GM19397 (cell line): ENCODE results near the gene RPL39L.

ENCODE experiments used
- ATAC-seq: cut with Tn5 transposase; IDR thresholded peaks from one replicate; pipeline ENCODE4 v1.9.1; 2021; ENCODE audit warnings: mild to moderate bottlenecking, moderate library complexity; ENCODE audit not compliant: unreplicated experiment

The RPL39L gene

DNA sequence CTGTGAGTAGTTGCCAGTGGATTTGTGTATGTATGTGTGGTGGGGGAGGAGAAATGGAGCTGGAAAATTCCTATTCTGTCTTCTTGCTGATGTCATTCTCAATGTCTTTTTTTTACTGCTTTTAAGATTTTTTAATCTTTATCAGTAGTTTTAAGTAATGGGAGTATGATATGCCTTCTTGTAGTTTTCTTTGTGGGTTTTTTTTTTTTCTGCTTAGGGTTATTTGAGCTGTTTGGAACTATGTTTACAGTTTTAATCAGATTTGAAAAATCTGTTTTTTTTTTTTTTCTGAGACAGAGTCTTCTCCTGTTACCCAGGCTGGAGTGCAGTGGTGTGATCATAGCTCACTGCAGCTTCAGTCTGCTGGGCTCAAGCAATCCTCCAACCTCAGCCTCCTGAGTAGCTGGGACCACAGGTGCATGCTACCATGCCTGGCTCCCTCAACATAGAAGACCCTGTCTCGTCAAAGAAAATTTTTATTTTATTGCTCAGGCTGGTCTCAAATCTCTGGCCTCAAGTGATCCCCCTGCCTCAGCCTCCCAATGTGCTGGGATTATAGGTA, 37.1 kb downstream of the RPL39L start:
- no peak for ATAC-seq

- ATAC-seq = no peak
Measured at GRCh38 chr3:187101184-187102072, 37.9 kb downstream of the RPL39L start.

DNA sequence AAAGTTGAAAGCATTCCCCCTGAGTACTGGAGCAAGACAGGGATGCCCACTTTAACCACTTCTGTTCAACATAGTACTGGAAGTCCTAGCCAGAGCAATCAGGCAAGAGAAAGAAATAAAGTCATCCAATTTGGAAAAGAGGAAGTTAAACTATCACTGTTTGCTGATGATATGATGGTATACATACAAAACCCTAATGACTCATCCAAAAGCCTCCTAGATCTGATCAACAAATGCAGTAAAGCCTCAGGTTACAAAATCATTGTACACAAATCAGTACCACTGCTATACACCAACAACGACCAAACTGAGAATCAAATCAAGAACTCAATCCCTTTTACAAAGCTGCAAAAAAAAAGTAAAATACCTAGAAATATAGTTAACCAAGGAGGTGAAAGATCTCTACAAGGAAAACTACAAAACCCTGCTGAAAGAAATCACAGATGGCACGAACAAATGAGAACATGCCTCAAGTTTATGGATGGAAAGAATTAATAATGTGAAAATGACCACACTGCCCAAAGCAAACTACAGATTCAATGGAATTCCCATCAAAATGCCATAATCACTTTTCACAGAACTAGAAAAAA, 40.3 kb downstream of the RPL39L start:
- no peak for ATAC-seq

DNA sequence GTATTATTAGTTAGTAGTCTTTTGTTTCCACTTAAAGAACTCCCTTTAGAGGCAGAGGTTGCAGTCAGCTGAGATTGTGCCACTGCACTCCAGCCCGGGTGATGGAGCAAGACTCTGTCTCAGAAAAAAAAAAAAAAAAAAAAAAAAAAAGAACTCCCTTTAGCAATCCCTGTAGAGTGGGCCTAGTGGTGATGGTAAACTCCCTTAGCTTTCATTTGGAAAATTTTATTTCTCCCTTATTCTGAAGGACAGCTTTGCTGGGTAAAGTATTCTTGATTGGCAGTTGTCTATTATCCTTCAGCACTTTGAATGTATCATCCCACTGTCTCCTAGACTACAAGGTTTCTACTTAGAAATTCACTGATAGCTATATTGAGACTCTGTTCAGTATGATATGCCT, 46.0 kb downstream of the RPL39L start:
- ATAC-seq = no peak

DNA sequence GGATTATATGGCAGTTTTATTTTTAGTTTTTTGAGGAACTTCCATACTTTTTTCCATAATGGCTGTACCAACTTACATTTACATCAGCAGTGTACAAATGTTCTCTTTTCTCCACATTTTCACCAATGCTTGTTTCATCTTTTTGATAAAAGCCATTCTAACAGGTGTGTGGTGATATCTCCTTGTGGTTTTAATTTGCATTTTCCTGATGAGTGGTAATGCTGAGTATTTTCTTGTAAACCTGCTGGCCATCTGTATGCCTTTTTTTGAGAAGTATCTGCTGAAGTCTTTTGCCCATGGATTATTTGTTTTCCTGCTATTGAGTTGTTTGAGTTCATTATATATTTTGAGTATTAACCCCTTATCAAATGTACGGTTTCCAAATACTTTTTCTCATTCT, 50.6 kb downstream of the RPL39L start:
- ATAC-seq = no peak

GRCh38 chr3:187086831-187087230, 52.5 kb downstream of the RPL39L start:
- ATAC-seq = no peak

DNA sequence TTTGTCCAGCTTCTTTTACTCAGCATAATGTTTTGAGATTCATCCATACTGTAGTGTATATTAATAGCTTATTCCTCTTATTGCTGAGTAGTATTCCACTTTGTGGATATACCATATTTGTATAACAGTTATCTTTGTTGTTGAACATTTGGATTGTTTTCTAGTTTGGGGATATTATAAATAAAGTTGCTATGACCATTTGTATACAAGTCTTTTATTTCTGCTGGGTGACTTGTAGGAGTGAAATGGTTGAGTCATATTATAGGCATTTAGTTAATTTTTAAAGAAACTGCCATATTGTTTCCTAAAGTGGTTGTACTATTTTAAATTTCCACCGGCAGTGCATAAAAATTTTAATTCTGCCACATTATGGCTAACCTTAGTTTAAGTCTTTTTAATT, 53.4 kb downstream of the RPL39L start:
- no peak for ATAC-seq

GRCh38 chr3:187085021-187085666, 54.2 kb downstream of the RPL39L start:
- ATAC-seq = no peak

DNA sequence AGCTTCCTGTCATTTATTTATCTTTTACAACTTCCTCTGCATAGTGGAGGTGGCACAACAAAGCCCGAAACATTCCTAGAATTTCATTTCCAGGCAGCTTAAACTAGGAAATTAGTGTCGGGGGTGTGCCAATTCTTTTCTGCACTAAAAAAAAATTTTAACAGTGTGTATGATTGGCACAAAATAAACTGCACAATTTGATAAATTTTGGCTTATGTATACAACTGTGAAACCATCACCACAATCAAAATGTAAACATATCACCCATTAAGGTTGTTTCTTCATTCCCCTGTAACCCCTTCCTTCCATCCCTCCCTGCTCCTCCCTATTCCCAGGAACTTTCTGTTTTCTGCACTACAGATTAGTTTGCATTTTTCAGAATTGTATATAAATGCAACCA, 54.7 kb downstream of the RPL39L start:
- ATAC-seq = no peak

- ATAC-seq = no peak
Measured at GRCh38 chr3:187084126-187084525, 55.2 kb downstream of the RPL39L start.

GRCh38 chr3:187082758-187083375, 56.4 kb downstream of the RPL39L start:
- no peak for ATAC-seq

DNA sequence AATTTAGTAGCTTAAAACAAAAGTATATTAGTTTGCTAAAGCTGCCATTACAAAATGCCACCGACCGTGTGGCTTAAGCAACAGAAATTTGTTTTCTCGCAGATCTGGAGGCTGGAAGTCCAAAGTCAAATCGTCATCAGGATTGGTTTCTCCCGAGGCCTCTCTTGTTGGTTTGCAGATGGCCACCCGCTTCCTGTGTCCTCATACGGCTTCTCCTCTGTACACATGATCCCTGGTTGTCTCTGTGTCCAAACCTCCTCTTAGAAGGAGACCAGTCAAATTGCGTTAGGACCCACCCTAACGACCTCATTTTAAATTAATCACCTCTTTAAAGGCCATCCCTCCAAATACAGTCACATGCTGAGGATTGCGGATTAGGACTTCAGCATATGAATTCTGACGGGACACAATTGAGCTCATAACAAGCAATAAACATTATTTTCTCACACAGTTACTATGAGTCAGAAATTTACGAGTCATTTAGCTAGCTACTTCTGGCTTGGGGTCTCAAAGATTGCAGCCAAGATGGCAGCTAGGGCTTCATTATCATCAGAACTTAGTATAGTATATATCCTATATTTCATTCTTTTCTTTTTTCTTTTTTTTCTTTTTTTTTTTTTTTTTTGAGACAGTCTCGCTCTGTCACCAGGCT, 58.4 kb downstream of the RPL39L start:
- no peak for ATAC-seq

DNA sequence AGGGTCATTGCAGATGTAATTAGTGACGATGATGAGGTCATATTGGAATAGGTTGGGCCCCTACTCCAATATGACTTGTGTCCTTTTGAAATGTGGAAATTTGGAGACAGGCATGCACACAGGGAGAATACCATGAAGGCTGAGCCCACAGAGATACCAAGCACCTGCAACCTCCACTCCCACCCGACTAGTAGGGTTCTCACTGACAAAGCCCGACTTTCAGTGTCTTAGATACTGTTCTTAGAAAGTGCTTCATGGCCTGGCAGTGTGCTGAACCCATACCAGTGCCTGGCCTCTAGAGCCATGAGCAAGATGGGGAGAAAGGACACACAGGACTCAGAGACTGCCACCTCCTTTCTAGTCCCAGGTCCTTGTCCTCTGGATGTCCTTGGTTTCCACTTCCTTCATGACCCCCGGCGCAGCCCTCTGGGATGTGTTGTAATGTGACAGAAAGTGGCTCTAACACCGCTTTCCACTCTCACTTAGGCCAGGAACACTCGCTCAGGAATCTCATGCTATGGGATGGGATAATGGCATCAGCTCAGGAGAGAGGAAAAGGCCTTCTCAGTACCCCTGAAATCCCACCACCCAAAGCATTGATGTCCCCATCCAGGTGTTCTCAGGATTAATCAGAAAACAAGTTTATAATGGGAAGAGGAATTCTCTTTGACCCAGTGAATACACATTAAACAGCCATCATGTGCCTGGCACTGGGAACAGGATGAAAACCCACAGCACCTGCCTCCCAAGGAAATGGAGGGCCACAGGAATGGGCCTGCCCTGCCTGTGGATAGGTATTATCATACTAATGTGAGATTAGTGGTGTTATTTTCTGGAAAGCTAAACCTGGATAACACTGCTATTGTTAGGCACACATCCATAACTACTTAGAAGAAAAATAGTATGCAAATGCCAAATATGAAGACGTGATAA, 59.9 kb downstream of the RPL39L start:
- ATAC-seq = no peak

DNA sequence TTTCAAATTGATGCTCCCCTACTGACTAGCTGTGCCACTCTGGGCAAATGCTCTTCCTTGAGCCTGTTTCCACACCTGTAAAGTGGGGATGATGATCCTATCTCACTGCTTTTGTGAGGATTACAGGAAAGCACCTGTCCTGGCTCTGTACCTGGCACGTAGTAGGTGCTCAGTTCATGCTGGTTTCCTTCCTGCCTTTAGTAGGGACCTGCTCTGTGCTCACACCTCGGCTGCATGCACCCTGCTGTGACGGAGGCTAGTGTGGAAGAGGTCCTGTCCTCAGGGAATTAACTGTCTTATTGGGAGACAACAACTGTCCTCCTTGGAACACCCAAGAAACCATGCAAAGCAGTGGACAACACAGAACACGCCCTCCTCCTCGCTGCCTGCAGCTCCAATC, 61.8 kb downstream of the RPL39L start:
- ATAC-seq = no peak

DNA sequence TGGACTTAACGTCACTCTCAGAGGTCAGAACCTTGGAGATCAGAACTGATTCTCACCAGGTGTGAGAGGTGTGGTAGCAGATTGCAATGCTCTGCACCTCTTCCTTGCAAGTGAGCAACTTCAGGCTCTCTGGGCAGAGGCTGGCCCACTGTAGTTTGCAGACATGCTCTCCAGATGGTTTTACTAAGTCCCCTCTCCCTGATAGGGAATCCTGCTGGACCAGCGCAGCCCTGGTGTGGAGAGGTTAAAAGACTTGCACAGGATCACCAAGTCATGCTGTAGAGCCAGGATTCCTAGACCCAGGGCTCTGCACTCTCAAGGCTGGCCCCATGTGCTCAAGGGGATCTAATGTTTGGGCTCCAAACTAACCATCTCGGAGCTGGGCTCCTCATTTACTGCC, 62.2 kb downstream of the RPL39L start:
- ATAC-seq = no peak

- no peak for ATAC-seq
Measured at GRCh38 chr3:187076297-187076696, 63.0 kb downstream of the RPL39L start.

DNA sequence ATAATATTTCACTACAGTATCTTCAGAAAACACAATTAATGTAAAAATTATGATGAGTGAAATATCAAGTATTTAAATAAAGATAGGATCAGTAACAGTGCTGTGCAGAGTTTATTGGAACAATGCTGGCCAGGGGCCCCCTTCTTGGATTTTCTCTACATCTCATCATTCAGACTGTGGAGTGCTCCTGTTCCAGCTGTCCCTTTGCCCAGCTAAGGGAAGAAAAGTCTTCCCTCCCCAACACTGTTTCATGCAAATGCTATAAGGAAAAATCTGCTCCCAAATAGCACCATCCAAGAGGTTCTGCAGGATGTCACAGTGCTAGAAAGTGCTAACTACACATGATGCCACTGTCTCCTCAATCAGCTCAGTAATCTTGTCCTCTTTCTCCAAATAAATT, 64.5 kb downstream of the RPL39L start:
- ATAC-seq = no peak

DNA sequence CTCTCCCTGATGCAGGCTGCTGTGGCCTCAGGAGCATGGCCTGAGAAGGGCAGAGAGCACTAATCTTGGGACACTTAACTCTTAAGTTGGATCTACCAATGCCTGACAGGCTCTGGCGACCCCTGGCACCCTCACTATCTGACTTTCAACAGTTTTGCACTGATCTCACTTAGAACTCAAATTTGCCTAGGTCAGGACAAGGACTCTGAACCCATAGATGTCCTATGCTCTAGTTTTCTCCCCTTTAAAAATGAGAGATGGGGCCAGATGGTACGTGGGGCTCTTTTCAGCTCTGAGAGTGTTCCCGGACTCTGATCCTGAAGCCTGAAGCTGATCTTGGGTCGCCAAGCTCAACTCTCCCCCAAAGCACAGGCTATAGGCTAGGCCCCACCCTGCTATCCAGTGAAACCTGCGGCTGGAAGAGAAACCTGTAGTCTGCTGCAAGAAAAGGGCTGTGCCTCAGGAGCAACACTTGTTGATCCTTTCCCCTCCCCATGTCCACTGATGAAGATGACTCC, 65.7 kb downstream of the RPL39L start:
- ATAC-seq = no peak

GRCh38 chr3:187072511-187072910, 66.8 kb downstream of the RPL39L start:
- ATAC-seq = no peak
